Prostate gland (tissue), 2 donors: ENCODE results near the gene RASGRF2.

Experiments used
- POLR2A ChIP-seq: fragments of 450-650 bp; IDR thresholded peaks from one replicate; pipeline ENCODE4 v1.6.1; 2016; ENCODE audit warnings: antibody characterized with exemption, mild to moderate bottlenecking
- POLR2AphosphoS5 ChIP-seq: sonication (generic); formaldehyde crosslinking; IDR thresholded peaks from one replicate; pipeline ENCODE4 v1.6.1; 2017; ENCODE audit warnings: antibody characterized with exemption
- TF ChIP-seq, protein P1 (sequence below), 4 experiments: fragments of 200-600 bp in 2 of 4; fragments of 450-650 bp in 2 of 4; sonication (generic) in 2 of 4; IDR thresholded peaks; 1 replicate in 3 of 4; 2 replicates in 1 of 4; pipeline ENCODE4 v1.5.1; 2016 to 2019; ENCODE audit warnings: antibody characterized with exemption in 4 of 4, mild to moderate bottlenecking in 2 of 4, moderate library complexity in 2 of 4

DNA sequence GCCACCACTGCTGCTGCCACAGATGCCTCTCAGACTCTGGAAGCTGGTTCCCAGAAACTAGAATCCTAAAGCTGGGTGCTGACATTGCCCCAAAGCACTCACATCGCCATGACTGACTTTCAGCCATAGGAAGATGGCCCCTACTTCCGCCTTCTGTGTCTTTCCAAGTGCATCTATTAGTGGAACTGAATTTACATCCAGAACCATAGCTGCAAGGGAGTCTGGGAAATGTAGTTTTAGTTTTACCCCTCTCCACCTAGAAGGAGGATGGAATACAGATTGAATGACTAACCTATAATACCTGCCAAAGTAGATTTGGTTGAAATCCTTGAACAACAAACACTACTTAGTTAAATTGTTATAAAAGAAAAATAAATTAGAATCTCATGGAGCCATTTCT is 118.8 kb downstream of the RASGRF2 start:
- TF ChIP-seq POLR2A (no peak), POLR2AphosphoS5 (no peak)
- TF ChIP-seq, protein P1, sequence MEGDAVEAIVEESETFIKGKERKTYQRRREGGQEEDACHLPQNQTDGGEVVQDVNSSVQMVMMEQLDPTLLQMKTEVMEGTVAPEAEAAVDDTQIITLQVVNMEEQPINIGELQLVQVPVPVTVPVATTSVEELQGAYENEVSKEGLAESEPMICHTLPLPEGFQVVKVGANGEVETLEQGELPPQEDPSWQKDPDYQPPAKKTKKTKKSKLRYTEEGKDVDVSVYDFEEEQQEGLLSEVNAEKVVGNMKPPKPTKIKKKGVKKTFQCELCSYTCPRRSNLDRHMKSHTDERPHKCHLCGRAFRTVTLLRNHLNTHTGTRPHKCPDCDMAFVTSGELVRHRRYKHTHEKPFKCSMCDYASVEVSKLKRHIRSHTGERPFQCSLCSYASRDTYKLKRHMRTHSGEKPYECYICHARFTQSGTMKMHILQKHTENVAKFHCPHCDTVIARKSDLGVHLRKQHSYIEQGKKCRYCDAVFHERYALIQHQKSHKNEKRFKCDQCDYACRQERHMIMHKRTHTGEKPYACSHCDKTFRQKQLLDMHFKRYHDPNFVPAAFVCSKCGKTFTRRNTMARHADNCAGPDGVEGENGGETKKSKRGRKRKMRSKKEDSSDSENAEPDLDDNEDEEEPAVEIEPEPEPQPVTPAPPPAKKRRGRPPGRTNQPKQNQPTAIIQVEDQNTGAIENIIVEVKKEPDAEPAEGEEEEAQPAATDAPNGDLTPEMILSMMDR (IDR thresholded peaks at IDR 0.05) = no peak
